ENCODE data around the gene VDAC1. TPM values are rescaled to one million over a fixed set of nuclear protein-coding genes. Genes with fewer than 3 reads are reported as not detected.

VDAC1 gene
- total RNA-seq, 4 donors from 2014 or later, result 113 to 125 (median 118) TPM

DNA sequence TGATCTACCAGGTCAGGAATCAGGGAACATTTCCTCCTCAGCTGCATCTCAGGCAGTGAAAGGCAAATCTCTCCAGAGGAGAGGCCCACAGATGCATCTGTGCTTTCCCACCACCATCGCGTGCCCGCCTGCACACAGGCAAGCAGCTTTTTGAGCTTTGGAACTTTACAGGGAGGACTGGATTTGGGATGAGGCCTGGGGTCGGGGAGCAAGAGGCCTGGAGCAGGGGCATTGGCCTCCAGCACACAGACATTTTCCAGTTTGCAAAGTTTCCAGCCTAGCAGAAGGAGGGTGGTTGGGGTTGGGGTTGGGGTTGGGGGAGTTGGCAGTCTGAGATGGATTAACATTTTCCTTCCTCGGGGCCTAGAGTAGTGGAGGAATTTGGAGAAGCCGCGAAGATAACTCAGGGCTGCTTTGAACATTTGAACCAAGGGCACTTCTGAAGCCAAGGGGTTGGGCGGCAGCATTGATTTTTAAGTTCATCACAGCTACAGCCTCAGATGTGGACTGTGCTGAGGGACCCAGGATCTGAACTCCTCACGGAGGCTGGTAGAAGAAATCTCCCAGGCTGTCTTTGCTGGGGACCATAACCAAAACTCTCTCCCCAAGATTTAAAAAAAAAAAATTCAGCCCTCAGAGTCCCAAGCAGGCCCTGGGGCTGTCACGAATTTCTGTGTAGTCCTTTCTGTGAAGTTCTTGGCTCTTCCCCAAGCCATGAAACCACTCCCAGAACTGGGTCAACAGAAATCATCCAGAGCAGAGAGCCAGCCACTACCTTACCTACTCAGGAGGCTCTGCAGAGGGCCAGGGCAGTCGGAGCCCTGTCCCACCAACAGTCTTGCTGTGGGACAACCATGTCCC is 61.9 kb downstream of the VDAC1 start:
- TF ChIP-seq EP300 (IDR thresholded peaks at IDR 0.05) (no peak), POLR2A (IDR thresholded peaks at IDR 0.05; ENCODE audit: low read depth) (no peak), POLR2AphosphoS5 (IDR thresholded peaks at IDR 0.05) (no peak)
- TF ChIP-seq, protein P1, sequence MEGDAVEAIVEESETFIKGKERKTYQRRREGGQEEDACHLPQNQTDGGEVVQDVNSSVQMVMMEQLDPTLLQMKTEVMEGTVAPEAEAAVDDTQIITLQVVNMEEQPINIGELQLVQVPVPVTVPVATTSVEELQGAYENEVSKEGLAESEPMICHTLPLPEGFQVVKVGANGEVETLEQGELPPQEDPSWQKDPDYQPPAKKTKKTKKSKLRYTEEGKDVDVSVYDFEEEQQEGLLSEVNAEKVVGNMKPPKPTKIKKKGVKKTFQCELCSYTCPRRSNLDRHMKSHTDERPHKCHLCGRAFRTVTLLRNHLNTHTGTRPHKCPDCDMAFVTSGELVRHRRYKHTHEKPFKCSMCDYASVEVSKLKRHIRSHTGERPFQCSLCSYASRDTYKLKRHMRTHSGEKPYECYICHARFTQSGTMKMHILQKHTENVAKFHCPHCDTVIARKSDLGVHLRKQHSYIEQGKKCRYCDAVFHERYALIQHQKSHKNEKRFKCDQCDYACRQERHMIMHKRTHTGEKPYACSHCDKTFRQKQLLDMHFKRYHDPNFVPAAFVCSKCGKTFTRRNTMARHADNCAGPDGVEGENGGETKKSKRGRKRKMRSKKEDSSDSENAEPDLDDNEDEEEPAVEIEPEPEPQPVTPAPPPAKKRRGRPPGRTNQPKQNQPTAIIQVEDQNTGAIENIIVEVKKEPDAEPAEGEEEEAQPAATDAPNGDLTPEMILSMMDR (IDR thresholded peaks at IDR 0.05), result no peak
- Histone ChIP-seq H3K27me3 (no peaks in the 10 kb centered on the region), H3K9me3 (no peaks in the 10 kb centered on the region), H3K36me3 (no peaks in the 10 kb centered on the region), H3K4me1 (peaks cover 0 to 8% (median 5%) of the 10 kb centered on the region in 4 donors), H3K27ac (replicated peaks in 1 of 4) (no peak overlapping the region), H3K4me3 (no peak overlapping the region)
- intact Hi-C loops (cut with DNase I), result no loop called here
- WGBS, result 76% methylated on average over 11 of the region's 11 CpGs
- no peak for DNase-seq (ENCODE audit: extremely low spot score)

DNA sequence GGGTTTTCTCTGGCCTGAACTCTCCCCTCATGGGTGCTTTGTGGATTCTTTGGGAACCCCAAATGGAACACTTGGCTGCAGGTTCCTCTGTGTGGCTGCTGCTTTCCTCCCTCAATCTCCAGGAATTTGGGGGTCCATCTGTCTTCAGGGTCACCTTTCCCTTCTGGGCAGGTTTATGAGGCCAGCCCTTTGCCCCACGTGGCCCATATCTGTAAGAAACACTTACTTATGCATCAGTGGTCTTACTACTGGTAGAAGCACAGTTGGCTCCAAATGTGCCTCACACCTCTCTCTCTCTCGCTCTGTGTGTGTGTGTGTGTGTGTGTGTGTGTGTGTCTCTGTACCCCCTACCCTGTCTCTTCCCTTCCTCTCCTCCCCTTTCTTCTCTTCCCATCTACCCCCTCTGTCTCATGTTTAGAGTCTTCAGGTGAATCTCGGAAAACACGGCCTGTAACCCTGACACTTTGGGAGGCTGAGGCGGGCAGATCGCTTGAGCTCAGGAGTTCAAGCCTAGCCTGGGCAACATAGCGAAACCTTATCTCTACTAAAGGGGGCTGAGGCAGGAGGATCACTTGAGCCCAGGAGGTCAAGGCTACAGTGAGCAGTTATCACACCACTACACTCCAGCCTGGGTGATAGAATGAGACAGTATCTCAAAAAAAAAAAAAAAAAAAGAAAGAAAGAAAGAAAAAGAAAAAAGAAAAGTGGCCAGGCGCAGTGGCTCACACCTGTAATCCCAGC is 63.1 kb downstream of the VDAC1 start:
- DNase-seq (ENCODE audit: extremely low spot score), result no peak
- Histone ChIP-seq H3K9me3 (no peaks in the 10 kb centered on the region), H3K4me1 (peaks cover 0 to 3% (median 0%) of the 10 kb centered on the region in 4 donors), H3K4me3 (no peak overlapping the region), H3K27ac (replicated peaks in 1 of 4) (no peak overlapping the region), H3K36me3 (no peaks in the 10 kb centered on the region), H3K27me3 (no peaks in the 10 kb centered on the region)
- intact Hi-C loops (cut with DNase I), result no loop called here
- TF ChIP-seq, protein P1 (IDR thresholded peaks at IDR 0.05), result no peak
- TF ChIP-seq POLR2A (IDR thresholded peaks at IDR 0.05; ENCODE audit: low read depth) (no peak), POLR2AphosphoS5 (IDR thresholded peaks at IDR 0.05) (no peak), EP300 (IDR thresholded peaks at IDR 0.05) (no peak)
- WGBS, result 96% methylated on average over 8 of the region's 8 CpGs

GRCh38 chr5:133939668-133940067 is 65.1 kb downstream of the VDAC1 start:
- Histone ChIP-seq H3K27me3 (no peaks in the 10 kb centered on the region), H3K36me3 (no peaks in the 10 kb centered on the region), H3K4me1 (peaks cover 0 to 3% (median 0%) of the 10 kb centered on the region in 4 donors), H3K27ac (replicated peaks in 1 of 4) (no peak overlapping the region), H3K9me3 (no peaks in the 10 kb centered on the region), H3K4me3 (no peak overlapping the region)
- no peak for DNase-seq (ENCODE audit: extremely low spot score)
- 97% methylated on average over 3 of the region's 3 CpGs for WGBS
- no peak for TF ChIP-seq POLR2AphosphoS5 (IDR thresholded peaks at IDR 0.05)
- TF ChIP-seq, protein P1 (IDR thresholded peaks at IDR 0.05), result no peak
- no peak for TF ChIP-seq POLR2A (IDR thresholded peaks at IDR 0.05; ENCODE audit: low read depth)
- no peak for TF ChIP-seq EP300 (IDR thresholded peaks at IDR 0.05)
- intact Hi-C loops (cut with DNase I), result no loop called here

DNA sequence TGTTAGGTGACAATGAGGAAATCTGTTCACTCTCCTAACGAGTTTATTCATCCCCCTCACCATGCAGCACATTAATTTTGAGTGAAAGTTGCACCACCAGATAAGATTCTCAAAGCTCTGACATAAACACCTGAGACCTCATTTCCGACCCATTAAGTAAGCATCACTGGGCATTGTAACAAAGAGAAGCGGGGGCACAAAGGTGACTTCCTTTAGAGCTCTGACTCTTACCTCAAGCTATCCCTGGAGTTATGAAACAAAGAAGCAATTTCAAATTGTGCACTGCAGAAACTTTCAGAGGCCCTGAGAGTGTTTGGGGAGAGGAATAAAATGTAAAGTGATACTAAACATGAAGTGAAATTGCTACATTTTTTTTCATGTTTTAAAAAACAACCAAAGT is 65.8 kb downstream of the VDAC1 start:
- peaks cover 0 to 3% (median 0%) of the 10 kb centered on the region in 4 donors for H3K4me1 ChIP-seq
- no peak overlapping the region for H3K27ac ChIP-seq (replicated peaks in 1 of 4)
- TF ChIP-seq, protein P1 (IDR thresholded peaks at IDR 0.05), result no peak
- TF ChIP-seq POLR2AphosphoS5 (IDR thresholded peaks at IDR 0.05) (no peak), EP300 (IDR thresholded peaks at IDR 0.05) (no peak), POLR2A (IDR thresholded peaks at IDR 0.05; ENCODE audit: low read depth) (no peak)
- intact Hi-C loops (cut with DNase I), result no loop called here
- no peaks in the 10 kb centered on the region for H3K36me3 ChIP-seq
- no peak for DNase-seq (ENCODE audit: extremely low spot score)
- no peak overlapping the region for H3K4me3 ChIP-seq
- H3K27me3 ChIP-seq, result no peaks in the 10 kb centered on the region
- WGBS, result 82% methylated on average over 3 of the region's 3 CpGs
- no peaks in the 10 kb centered on the region for H3K9me3 ChIP-seq
